GM23338 (cell line): Measurements from ENCODE around the gene NEK2. TPM values are rescaled to one million over a fixed set of nuclear protein-coding genes. Genes with fewer than 3 reads are reported as not detected.

Experiments
- ATAC-seq: fragments of 200-7000 bp; cut with Tn5 transposase; 3 replicates; pipeline ENCODE4 v1.9.1; 2020
- DNase-seq: peaks from one replicate; pipeline ENCODE4 v3.0.0-alpha.2; 2015; ENCODE audit warnings: low spot score
- H2AFZ ChIP-seq: fragments of 200-600 bp; sonication (generic); 2 replicates; pipeline ENCODE4 v1.8.0; 2016; ENCODE audit warnings: antibody characterized with exemption, mild to moderate bottlenecking, moderate library complexity
- H3F3A ChIP-seq: fragments of 200-600 bp; sonication (generic); replicated peaks from 2 replicates; pipeline ENCODE4 v1.8.0; 2017; ENCODE audit warnings: antibody characterized with exemption, mixed run types, low read depth
- H3K27ac ChIP-seq: fragments of 200-600 bp; sonication (generic); 2 replicates; pipeline ENCODE4 v1.6.1; 2016; ENCODE audit warnings: low read depth
- H3K27me3 ChIP-seq: fragments of 200-600 bp; sonication (generic); 2 replicates; pipeline ENCODE4 v1.8.0; 2016; ENCODE audit warnings: mild to moderate bottlenecking, mixed run types, moderate library complexity; ENCODE audit not compliant: insufficient read depth
- H3K36me3 ChIP-seq: fragments of 200-600 bp; sonication (generic); 2 replicates; pipeline ENCODE4 v1.8.0; 2016; ENCODE audit warnings: mild to moderate bottlenecking; ENCODE audit not compliant: insufficient read depth
- H3K4me1 ChIP-seq: fragments of 200-600 bp; sonication (generic); 2 replicates; pipeline ENCODE4 v1.8.0; 2016; ENCODE audit warnings: mild to moderate bottlenecking, moderate library complexity; ENCODE audit not compliant: insufficient read depth
- H3K4me2 ChIP-seq: fragments of 200-600 bp; sonication (generic); 2 replicates; pipeline ENCODE4 v1.7.1; 2017; ENCODE audit warnings: mixed run types
- H3K4me3 ChIP-seq: fragments of 200-600 bp; sonication (generic); 2 replicates; pipeline ENCODE4 v1.6.1; 2016; ENCODE audit warnings: mixed run types
- H3K79me2 ChIP-seq: fragments of 200-600 bp; sonication (generic); replicated peaks from 2 replicates; pipeline ENCODE4 v1.8.0; 2017; ENCODE audit warnings: mild to moderate bottlenecking; ENCODE audit not compliant: insufficient read depth
- H3K9me2 ChIP-seq: fragments of 200-600 bp; sonication (generic); 2 replicates; pipeline ENCODE4 v1.8.0; 2017; ENCODE audit not compliant: insufficient read depth
- H4K20me1 ChIP-seq: fragments of 200-600 bp; sonication (generic); replicated peaks from 2 replicates; pipeline ENCODE4 v1.8.0; 2017; ENCODE audit warnings: mild to moderate bottlenecking; ENCODE audit not compliant: insufficient read depth
- H3K27ac Mint-ChIP-seq: 2 replicates; pipeline ENCODE4 v1.8.0; 2020; ENCODE audit warnings: inconsistent platforms, mild to moderate bottlenecking, moderate library complexity, mixed read lengths
- H3K27me3 Mint-ChIP-seq: 3 replicates; pipeline ENCODE4 v1.8.0; 2022; ENCODE audit warnings: low read depth, mild to moderate bottlenecking, moderate library complexity, mixed read lengths, inconsistent platforms; ENCODE audit not compliant: insufficient read depth, poor library complexity
- H3K36me3 Mint-ChIP-seq: 3 replicates; pipeline ENCODE4 v1.8.0; 2021; ENCODE audit warnings: low read depth, mild to moderate bottlenecking, inconsistent platforms, moderate library complexity, mixed read lengths
- H3K4me1 Mint-ChIP-seq: 3 replicates; pipeline ENCODE4 v1.8.0; 2020; ENCODE audit warnings: mild to moderate bottlenecking, inconsistent platforms, mixed read lengths
- H3K4me3 Mint-ChIP-seq: 3 replicates; pipeline ENCODE4 v1.8.0; 2021; ENCODE audit warnings: moderate library complexity, mild to moderate bottlenecking, inconsistent platforms, mixed read lengths
- H3K9me3 Mint-ChIP-seq: 3 replicates; pipeline ENCODE4 v1.8.0; 2020; ENCODE audit warnings: moderate library complexity, mild to moderate bottlenecking, inconsistent platforms, mixed read lengths
- CREB1 ChIP-seq: fragments of 250-450 bp; sonication (Bioruptor Pico); IDR thresholded peaks from 2 replicates; pipeline ENCODE4 v1.5.0; 2020; ENCODE audit warnings: low read depth, mild to moderate bottlenecking, moderate library complexity
- EZH2 ChIP-seq: fragments of 200-600 bp; sonication (generic); IDR thresholded peaks from one replicate; pipeline ENCODE4 v1.8.0; 2017; ENCODE audit warnings: antibody characterized with exemption, mild to moderate bottlenecking, low read depth; ENCODE audit not compliant: unreplicated experiment
- EZH2phosphoT487 ChIP-seq: fragments of 200-600 bp; sonication (generic); IDR thresholded peaks from one replicate; pipeline ENCODE4 v1.8.1; 2018; ENCODE audit warnings: antibody characterized with exemption; ENCODE audit not compliant: unreplicated experiment
- JUNB ChIP-seq: IDR thresholded peaks from one replicate; pipeline ENCODE4 v1.6.1; 2016; ENCODE audit warnings: antibody characterized with exemption; ENCODE audit not compliant: unreplicated experiment
- NANOG ChIP-seq: IDR thresholded peaks from 2 replicates; pipeline ENCODE4 v1.6.1; 2016; ENCODE audit warnings: antibody characterized with exemption, borderline replicate concordance
- POLR2AphosphoS5 ChIP-seq: IDR thresholded peaks from 2 replicates; pipeline ENCODE4 v1.6.1; 2016; ENCODE audit warnings: antibody characterized with exemption, low read depth
- STAT1 ChIP-seq: IDR thresholded peaks from one replicate; pipeline ENCODE4 v1.6.1; 2016; ENCODE audit warnings: antibody characterized with exemption; ENCODE audit not compliant: unreplicated experiment
- ZNF114 ChIP-seq: fragments of 250-450 bp; sonication (Bioruptor Pico); IDR thresholded peaks from 2 replicates; pipeline ENCODE4 v1.5.0; 2020; ENCODE audit warnings: mild to moderate bottlenecking, moderate library complexity
- polyA plus RNA-seq: library from polyadenylated mRNA; unstranded; fragments of >200 nt; fragmentation: Nextera tagmentation; extraction: Ambion mirVana; gene quantifications from 2 replicates; pipeline ENCODE4 v1.2.1, GENCODE V29; 2016
- total RNA-seq: library from RNA; depleted of rRNA; stranded (reverse); fragments of >200 nt; shearing (Covaris generic); gene quantifications from 2 replicates; pipeline ENCODE4 v1.2.3, GENCODE V29; 2014
- TF ChIP-seq, protein P1 (sequence below): IDR thresholded peaks from one replicate; pipeline ENCODE4 v1.6.1; 2018; ENCODE audit warnings: antibody characterized with exemption; ENCODE audit not compliant: unreplicated experiment
- TF ChIP-seq, protein P2 (sequence below): IDR thresholded peaks from 2 replicates; pipeline ENCODE4 v1.6.1; 2016; ENCODE audit warnings: antibody characterized with exemption
- TF ChIP-seq, protein P3 (sequence below), 2 experiments: fragments of 200-600 bp in 1 of 2; sonication (generic) in 1 of 2; conservative IDR thresholded peaks; 2 replicates each; pipeline versions ENCODE4 v1.5.1 to v1.6.1; 2016 to 2017; ENCODE audit warnings: antibody characterized with exemption in 2 of 2, low read depth in 2 of 2, mild to moderate bottlenecking in 2 of 2, moderate library complexity in 1 of 2

Gene NEK2
- total and polyA plus RNA-seq, 2 experiments from 2014 or later, result 17.0 to 24.9 TPM

DNA sequence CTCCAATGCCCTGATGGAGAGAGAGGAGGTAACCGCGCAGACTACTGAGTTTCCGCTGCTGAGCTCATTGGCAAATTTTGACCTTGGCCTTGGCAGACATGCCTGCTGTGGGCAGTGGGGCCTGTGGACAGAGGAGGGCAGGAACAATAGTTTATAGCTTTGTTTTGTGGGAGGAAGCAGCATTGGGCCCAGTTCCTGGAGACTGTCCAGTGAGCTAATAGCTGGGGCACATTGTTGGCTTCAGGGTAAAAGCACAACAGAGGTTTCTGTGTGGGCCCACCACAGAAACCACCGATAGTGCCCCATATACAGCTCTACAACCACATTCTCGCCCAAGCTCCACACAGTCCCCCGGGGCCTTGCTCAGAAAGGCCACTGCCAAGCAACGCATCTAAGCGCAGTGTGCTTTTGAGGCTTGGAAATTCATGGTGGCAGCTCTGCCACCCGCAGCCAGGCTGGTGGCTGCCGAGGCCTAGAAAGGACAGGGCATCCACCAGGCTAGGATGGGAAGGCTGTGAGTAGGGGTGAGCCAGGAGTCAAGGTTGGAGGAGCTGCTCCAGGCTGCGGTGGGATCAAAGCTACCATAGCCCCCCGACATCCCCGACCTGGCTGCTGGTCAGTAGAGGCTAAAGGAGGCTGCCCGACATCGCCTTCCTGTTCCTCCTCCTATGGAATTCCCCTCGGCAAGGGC, 43.2 kb downstream of the NEK2 start:
- TF ChIP-seq EZH2 (no peak), POLR2AphosphoS5 (no peak), NANOG (no peak), STAT1 (no peak), ZNF114 (CRISPR knock-in tag) (no peak), JUNB (no peak), CREB1 (CRISPR knock-in tag) (no peak), EZH2phosphoT487 (no peak)
- TF ChIP-seq, protein P1, sequence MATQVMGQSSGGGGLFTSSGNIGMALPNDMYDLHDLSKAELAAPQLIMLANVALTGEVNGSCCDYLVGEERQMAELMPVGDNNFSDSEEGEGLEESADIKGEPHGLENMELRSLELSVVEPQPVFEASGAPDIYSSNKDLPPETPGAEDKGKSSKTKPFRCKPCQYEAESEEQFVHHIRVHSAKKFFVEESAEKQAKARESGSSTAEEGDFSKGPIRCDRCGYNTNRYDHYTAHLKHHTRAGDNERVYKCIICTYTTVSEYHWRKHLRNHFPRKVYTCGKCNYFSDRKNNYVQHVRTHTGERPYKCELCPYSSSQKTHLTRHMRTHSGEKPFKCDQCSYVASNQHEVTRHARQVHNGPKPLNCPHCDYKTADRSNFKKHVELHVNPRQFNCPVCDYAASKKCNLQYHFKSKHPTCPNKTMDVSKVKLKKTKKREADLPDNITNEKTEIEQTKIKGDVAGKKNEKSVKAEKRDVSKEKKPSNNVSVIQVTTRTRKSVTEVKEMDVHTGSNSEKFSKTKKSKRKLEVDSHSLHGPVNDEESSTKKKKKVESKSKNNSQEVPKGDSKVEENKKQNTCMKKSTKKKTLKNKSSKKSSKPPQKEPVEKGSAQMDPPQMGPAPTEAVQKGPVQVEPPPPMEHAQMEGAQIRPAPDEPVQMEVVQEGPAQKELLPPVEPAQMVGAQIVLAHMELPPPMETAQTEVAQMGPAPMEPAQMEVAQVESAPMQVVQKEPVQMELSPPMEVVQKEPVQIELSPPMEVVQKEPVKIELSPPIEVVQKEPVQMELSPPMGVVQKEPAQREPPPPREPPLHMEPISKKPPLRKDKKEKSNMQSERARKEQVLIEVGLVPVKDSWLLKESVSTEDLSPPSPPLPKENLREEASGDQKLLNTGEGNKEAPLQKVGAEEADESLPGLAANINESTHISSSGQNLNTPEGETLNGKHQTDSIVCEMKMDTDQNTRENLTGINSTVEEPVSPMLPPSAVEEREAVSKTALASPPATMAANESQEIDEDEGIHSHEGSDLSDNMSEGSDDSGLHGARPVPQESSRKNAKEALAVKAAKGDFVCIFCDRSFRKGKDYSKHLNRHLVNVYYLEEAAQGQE, result no peak
- TF ChIP-seq, protein P2, sequence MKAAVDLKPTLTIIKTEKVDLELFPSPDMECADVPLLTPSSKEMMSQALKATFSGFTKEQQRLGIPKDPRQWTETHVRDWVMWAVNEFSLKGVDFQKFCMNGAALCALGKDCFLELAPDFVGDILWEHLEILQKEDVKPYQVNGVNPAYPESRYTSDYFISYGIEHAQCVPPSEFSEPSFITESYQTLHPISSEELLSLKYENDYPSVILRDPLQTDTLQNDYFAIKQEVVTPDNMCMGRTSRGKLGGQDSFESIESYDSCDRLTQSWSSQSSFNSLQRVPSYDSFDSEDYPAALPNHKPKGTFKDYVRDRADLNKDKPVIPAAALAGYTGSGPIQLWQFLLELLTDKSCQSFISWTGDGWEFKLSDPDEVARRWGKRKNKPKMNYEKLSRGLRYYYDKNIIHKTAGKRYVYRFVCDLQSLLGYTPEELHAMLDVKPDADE, result no peak
- TF ChIP-seq, protein P3, sequence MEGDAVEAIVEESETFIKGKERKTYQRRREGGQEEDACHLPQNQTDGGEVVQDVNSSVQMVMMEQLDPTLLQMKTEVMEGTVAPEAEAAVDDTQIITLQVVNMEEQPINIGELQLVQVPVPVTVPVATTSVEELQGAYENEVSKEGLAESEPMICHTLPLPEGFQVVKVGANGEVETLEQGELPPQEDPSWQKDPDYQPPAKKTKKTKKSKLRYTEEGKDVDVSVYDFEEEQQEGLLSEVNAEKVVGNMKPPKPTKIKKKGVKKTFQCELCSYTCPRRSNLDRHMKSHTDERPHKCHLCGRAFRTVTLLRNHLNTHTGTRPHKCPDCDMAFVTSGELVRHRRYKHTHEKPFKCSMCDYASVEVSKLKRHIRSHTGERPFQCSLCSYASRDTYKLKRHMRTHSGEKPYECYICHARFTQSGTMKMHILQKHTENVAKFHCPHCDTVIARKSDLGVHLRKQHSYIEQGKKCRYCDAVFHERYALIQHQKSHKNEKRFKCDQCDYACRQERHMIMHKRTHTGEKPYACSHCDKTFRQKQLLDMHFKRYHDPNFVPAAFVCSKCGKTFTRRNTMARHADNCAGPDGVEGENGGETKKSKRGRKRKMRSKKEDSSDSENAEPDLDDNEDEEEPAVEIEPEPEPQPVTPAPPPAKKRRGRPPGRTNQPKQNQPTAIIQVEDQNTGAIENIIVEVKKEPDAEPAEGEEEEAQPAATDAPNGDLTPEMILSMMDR (conservative IDR thresholded peaks at IDR 0.05; ENCODE audit: low read depth in 2 of 2), result no peak
- Histone ChIP-seq H2AFZ (no peak overlapping the region), H3K9me2 (no peaks in the 10 kb centered on the region), H4K20me1 (no peaks in the 10 kb centered on the region), H3K4me1 (no peaks in the 10 kb centered on the region; the same call in 1 of the 2 replicates), H3K27me3 (no peaks in the 10 kb centered on the region), H3K27ac (no peak overlapping the region), H3F3A (no peaks in the 10 kb centered on the region), H3K4me2 (no peak overlapping the region), H3K4me3 (no peak overlapping the region), H3K79me2 (no peaks in the 10 kb centered on the region), H3K36me3 (no peaks in the 10 kb centered on the region)
- Mint-ChIP-seq H3K4me1 (peaks cover 8% of the 10 kb centered on the region; the same call in 2 of the 3 replicates), H3K4me3 (no peak overlapping the region), H3K27ac (no peak overlapping the region), H3K9me3 (no peaks in the 10 kb centered on the region), H3K27me3 (peaks cover 3% of the 10 kb centered on the region), H3K36me3 (no peaks in the 10 kb centered on the region)
- ATAC-seq (no peak), DNase-seq (no peak)
